HL-60/S4 (cell line): ENCODE measurements around the gene LINGO1.

Experiments used
- in situ Hi-C: fragments of 300-500 bp; cut with MboI; formaldehyde crosslinking; loops from 2 replicates; pipeline ENCODE4 v1.14.3; 2022; ENCODE audit warnings: low sequenced_read_pairs

LINGO1 gene, protein sequence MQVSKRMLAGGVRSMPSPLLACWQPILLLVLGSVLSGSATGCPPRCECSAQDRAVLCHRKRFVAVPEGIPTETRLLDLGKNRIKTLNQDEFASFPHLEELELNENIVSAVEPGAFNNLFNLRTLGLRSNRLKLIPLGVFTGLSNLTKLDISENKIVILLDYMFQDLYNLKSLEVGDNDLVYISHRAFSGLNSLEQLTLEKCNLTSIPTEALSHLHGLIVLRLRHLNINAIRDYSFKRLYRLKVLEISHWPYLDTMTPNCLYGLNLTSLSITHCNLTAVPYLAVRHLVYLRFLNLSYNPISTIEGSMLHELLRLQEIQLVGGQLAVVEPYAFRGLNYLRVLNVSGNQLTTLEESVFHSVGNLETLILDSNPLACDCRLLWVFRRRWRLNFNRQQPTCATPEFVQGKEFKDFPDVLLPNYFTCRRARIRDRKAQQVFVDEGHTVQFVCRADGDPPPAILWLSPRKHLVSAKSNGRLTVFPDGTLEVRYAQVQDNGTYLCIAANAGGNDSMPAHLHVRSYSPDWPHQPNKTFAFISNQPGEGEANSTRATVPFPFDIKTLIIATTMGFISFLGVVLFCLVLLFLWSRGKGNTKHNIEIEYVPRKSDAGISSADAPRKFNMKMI

GRCh38 chr15:77632534-77633133 lies at the start of gene LINGO1:
Gene LINGO1 (minus strand): TSS chr15:77632912. CDS start chr15:77632315, 597 bp downstream.
- in situ Hi-C loops: no loop called here

DNA sequence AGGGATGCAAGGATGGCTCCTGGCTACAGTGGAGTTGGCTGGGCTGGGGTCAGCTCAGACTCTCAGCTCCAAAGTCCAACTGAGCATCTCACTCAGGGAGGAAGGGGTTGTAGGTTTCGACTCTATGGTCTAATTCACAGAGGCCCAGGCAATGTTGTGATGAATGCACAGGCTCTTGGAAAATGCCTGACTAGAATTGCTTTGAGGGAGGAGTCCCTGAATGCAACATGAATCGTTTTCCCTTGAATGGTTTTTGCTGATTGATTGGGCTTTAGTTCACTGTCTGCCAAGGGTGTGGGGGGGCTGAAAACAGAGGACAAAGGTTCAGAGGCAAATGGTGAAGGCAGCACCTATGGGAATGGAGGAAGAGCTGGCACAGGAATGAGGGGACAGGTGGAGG lies 48.6 kb upstream of the LINGO1 start:
- in situ Hi-C loops: no loop called here

DNA sequence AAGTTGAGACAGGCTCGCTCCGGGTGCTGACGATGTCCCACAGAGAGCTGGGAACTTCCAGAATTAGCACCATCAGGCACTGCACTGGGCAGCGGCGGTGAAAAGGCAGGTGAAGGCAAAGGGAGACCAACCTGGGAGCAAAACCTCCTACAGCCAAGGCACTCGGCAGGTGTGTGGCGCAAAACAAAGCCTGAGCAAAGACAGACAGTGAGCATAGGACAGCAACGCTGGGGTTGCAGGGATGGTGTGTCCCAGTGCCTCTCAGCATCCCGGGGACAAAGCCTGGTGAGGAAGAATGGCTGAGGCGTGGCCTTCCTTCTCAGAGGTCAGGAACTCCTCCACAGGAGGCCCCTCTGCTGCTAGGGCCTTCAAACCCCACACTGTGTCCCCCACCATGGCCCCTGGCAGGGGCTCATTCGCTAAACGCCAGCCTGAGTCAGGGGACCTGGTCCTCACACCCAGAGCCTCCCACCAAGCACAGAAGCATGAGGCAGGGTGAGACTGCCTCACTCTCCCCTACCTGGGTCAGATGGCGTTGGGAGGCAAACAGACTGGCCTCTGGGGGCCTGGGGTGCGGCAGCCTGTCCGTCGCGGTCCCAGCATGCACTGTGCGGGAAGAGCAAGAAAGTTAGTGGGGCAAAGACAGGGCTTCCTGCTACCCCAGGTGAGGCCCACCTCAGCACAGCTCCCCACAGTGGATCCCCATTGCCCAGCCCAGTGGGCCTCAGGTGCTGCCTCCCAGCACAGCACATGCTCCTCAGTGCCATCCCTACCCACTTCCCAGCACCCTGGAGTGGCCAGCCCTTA lies 44.1 kb upstream of the LINGO1 start:
- in situ Hi-C loops: no loop called here

- in situ Hi-C loops: no loop called here
Observed at GRCh38 chr15:77675806-77676415, 43.2 kb upstream of the LINGO1 start.

- in situ Hi-C loops: no loop called here
Observed at GRCh38 chr15:77674327-77674726, 41.6 kb upstream of the LINGO1 start.

DNA sequence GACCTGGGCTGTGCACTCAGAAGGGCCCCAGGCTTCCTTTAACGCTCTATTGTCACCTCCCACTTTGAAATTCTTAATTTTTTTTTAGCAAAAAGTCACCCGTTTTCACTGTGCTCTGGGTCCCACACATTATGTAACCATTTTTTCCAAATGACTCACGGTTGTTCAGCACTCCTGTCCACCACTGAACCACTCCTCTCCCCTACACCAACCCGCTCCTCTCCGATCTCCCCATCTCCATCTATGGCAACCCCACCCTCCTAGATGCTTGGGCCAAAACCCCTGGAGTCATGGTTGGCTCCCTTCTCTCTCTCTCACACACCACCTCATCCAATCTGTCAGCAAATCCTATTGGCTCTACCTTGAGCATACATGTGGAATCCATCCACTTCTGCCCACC lies 41.2 kb upstream of the LINGO1 start:
- in situ Hi-C loops: no loop called here

DNA sequence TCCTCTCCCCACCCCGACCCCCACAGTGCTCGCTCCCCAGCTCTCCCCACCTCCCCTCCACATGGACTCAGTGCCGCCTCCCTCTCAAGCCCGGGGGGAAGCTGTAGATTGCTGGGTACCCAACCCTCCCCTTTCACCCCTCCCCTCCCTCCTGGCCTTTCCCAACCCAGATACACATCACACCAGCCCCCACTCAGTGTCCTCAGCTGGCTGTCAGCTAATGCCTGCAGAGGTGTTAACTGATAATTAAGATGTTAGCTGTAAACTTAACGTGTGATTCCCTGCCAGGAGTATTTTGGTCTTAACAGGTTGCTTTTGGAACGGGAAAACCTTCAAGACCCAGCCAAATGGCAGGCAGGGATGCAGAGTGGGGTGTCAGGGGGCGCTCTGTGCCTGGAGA lies 39.4 kb upstream of the LINGO1 start:
- in situ Hi-C loops: no loop called here

DNA sequence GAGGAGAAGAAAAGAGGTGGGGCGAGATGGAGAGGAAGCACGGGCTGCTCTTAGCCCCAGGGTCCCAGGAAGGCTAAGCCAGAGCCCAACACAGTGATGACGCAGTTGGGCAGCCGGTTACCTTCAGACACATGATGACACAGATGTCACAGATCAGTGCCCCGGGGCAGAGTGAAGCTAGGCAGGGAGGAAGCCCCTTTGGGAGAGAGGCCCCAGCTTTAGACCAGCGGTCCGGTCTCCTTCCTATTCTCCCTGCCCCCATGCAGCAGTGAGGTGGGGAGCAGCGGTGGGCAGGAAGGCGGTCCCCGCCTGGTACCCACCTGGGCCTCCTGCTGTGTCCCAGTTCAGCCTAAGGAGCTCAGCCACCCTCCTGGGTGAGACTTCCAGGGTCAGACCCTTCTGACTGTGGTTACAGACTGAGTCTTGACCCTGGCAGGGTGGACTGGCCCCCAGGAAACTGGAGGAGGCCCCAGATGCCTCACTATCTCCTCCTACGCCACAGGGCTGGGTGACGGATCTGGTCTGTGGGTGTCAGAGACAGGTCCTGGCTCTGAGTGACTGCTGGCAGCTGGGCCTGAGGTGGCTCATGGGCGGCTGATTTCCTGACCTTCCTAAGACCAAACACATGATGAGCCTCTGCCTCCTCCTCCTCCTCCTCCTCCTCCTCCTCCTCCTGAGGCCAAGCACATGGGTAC lies 38.8 kb upstream of the LINGO1 start:
- in situ Hi-C loops: no loop called here

GRCh38 chr15:77670558-77671361 lies 38.0 kb upstream of the LINGO1 start:
- in situ Hi-C loops: no loop called here

DNA sequence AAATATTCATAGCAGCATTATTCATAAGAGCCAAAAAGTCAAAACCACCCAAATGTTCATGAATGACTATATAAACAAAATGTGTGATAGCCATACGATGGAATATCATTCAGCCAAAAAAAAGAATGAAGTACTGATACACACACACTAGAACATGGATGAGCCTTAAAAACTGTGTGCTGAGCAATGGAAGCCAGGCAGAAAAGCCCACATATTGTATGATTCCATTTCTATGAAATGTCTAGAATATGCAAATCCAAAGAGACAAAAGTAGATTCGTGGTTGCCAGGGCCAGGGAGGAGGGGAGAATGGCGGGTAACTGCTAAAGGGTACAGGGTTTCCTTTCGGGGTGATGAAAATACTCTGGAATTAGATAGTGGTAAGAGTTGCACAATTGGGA lies 37.2 kb upstream of the LINGO1 start:
- in situ Hi-C loops: no loop called here

DNA sequence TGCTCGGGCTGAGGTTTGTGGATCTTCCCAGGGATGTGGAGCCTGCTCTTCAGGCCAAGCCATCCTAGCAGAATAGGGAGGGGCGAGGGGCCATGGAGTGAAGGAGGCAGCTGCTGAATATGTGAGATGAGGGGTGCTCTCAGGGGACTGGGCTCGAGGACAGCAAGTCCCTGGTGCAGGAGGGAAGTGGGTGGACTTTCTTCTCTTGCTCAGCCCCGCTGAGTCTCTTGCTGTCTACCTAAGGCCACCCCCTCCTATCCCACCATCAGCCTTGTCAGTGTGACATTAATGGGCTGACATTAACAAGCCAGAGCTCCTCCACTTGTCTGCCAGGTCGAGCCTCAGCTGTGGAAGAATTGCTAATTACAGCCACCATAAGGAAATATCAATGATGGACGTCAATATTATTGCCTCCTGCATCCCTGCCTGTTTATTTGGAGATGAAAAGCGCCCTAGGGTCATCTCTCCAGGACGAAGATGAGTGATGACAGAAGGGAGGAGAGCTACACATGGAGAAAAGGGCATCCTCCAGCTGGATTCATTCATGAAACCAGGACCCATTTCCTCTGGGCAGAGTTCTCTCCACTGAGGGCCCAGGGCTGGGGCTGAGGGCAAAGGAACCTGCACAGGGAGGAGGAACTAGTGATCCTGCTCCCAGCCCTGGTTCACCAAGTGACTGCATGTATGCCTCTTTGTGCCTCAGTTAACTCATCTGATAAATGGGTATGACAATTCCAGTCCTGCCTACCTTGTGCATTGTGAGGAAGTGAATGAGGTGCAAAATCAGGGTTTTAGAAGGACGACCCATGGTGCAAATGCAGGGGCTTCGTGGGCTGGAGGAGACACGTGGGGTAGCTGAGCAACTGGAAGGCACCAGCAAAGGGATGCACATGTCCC lies 34.9 kb upstream of the LINGO1 start:
- in situ Hi-C loops: no loop called here

DNA sequence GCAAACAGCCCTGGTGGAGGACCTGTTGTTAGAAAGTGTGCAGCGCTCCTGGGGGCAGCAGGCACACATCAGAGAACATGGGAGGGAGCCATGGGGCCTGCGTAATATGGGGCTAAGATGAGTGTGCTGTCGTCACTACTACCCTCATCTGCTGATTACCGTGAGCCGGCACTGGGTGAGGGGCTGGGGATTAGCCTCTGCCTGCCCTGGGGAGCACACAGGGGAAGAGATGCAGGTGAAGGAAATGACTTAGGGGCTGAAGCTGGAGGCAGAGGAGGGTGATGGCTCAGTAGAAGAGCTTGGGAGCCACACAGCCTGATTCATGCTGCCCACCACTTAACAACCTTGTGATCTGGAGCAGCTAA lies 33.6 kb upstream of the LINGO1 start:
- in situ Hi-C loops: no loop called here

DNA sequence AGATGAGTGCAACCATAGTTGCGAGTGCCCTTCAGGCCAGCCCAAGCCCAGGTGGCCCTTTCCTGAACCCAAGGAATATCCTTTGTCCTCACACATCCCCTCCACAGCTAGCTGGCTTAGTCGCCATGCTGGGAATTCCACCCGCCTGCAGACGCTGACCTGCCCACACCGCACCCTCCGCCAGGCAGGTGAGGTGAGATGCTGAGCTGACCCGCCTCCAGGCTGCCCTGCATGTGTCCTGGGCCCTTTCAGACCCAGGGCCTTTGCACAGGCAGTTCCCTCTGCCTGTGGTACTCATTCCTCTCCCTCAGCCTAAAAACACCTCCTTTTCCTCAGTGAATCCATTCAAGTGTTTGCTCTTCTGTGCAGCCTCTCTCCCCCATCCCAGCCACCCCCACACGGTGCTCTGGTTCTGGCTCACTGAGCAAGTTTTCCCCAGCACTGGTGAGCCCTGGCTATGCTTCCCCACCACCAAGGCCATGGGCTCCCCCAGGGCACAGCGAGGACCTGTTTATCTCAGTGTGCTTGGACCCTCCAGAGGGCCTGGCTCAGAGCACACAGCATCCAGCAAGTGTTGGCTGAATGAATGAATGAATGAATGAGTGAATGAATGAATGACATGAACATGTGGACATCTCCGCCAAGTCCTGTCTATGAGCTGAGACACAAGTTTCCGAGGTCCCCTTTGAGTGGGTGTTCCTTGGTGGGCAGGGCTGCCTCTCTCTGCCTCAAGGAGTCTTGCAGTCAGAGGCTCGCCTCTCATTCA lies 33.0 kb upstream of the LINGO1 start:
- in situ Hi-C loops: no loop called here

DNA sequence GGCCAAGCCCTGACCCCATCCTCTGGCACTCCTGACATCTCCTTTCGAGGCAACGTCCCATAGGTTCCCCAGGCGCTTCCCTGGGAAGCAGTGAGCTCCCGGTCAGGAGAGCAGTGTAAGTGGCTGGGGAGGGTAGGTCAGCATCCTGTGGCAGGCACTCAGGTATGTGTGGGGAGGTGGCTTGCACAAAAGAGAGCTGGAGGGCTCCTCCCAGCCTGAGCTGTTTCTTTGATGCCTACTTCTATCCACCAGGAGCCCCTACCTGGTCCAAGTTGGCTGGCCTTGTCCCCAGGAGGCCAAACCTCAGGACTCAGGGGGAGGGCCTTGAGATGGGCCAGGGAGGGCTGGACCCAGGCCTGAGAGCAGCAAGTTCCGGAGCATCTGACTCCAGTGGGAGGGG lies 31.7 kb upstream of the LINGO1 start:
- in situ Hi-C loops: no loop called here

DNA sequence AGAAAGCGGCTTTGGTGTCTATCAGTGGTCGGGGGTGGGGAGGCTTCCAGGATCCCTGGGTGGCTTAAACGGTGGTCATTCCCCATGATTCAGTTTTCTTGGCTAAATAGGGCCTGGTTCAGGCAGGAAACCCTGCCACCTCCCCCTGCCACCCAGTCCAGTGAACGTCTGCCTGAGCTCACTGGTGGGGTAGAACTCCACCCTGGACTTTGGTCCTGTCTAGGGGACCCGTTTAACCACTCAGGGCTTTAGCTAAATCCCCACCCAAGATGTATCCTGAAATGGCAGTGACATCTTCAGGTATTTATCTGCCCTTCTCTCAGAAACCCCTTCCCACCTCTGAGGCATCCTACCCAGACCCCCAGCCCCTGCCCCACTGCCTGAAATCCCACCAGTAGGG lies 30.5 kb upstream of the LINGO1 start:
- in situ Hi-C loops: no loop called here

- in situ Hi-C loops: no loop called here
Observed at GRCh38 chr15:77659350-77660321, 26.9 kb upstream of the LINGO1 start.

- in situ Hi-C loops: no loop called here
Observed at GRCh38 chr15:77658304-77658703, 25.6 kb upstream of the LINGO1 start.
